ENCODE results near the gene KCNS1. TPM values are rescaled to one million over a fixed set of nuclear protein-coding genes. Genes with fewer than 3 reads are reported as not detected.

The KCNS1 gene
- total and polyA plus RNA-seq, 11 donors, result 0.07 to 0.38 (median 0.14) TPM; not detected in 8

DNA sequence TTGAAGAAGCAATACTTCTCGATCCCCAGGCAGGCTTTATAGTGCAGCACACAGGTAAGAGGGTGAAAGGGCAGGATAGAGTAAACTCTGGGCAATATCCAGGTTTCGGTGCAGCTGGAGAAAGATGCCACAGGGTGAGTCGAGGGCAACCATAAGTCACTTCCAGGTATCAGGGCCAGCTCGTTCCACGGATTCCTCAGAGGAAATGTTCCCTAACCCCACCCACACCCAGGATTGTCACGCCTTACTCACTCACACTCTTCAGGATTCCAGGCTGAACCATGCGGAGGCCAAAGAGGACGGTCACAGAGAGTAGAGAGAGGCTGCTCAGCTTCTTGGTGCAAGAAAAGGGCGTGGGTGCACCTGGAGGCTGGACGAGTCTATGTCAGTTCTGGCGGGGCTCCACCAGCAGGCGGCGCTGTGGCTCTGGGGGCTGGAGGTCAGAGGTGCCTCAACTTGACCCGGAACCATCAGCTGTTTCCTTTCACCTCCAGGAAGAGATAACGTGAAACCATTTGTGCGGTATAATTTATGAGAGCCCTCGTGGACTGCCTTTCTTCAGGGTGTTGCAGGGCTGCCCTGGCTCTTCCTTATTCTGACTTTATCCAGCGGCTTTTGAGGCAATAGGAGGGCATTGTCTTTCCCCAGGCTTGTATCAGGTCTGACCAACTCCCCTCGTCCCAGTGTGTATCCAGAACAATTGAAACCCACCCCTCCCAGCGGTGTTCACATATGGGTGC is 37.8 kb upstream of the KCNS1 start:
- Histone ChIP-seq H3K27ac (no peak overlapping the region), H3K27me3 (peaks cover 0 to 24% (median 0%) of the 10 kb centered on the region in 9 donors), H3K4me1 (no peaks in the 10 kb centered on the region), H3K4me3 (no peak overlapping the region), H3K9me3 (peaks cover 0 to 4% (median 0%) of the 10 kb centered on the region in 12 donors), H3K36me3 (no peaks in the 10 kb centered on the region)
- 37 to 55% (median 38%) methylated on average over 13 to 20 of the region's 20 CpGs for WGBS, 4 donors
- peak in 4 of 5 donors; percentile 32 to 79 (median 36) for DNase-seq
- peak in 1 of 4 donors; percentile 34 for ATAC-seq
- intact Hi-C loops (cut with DNase I), result loop anchor here in 1 of 10 donors (10.0 kb wide), 1 partner anchor 136 kb away; no protein-coding TSS in a partner anchor
- TF ChIP-seq, protein P1, sequence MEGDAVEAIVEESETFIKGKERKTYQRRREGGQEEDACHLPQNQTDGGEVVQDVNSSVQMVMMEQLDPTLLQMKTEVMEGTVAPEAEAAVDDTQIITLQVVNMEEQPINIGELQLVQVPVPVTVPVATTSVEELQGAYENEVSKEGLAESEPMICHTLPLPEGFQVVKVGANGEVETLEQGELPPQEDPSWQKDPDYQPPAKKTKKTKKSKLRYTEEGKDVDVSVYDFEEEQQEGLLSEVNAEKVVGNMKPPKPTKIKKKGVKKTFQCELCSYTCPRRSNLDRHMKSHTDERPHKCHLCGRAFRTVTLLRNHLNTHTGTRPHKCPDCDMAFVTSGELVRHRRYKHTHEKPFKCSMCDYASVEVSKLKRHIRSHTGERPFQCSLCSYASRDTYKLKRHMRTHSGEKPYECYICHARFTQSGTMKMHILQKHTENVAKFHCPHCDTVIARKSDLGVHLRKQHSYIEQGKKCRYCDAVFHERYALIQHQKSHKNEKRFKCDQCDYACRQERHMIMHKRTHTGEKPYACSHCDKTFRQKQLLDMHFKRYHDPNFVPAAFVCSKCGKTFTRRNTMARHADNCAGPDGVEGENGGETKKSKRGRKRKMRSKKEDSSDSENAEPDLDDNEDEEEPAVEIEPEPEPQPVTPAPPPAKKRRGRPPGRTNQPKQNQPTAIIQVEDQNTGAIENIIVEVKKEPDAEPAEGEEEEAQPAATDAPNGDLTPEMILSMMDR (IDR thresholded peaks at IDR 0.05), result peak in 8 of 12 donors; percentile 8 to 47 (median 28)
- TF ChIP-seq POLR2A (IDR thresholded peaks at IDR 0.05), result no peak

DNA sequence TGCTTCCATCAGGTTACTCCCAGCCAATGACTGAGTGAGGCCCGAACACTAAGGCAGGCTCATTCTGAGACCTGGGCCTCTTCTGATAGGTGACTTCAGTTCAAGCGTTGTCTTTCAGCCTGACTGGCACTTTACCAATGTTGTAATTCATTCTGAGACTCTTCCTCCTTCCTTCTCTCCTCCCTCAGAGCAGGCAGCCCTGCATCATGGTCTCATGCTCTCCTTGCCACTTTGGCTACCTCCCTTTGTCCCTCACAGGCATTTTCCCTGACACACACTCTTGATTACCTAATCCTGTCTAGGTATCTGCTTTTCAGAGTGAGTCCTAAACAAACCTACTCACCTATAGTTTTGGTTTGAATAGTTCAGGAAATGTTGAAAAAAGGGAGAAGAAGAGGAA is 36.0 kb upstream of the KCNS1 start:
- Histone ChIP-seq H3K9me3 (peaks cover 0 to 4% (median 0%) of the 10 kb centered on the region in 12 donors), H3K4me1 (no peaks in the 10 kb centered on the region), H3K36me3 (no peaks in the 10 kb centered on the region), H3K4me3 (no peak overlapping the region), H3K27ac (no peak overlapping the region), H3K27me3 (peaks cover 0 to 25% (median 0%) of the 10 kb centered on the region in 9 donors)
- ATAC-seq (no peak), DNase-seq (no peak)
- no peak for TF ChIP-seq POLR2A (IDR thresholded peaks at IDR 0.05)
- TF ChIP-seq, protein P1 (IDR thresholded peaks at IDR 0.05), result no peak
- intact Hi-C loops (cut with DNase I), result loop anchor here in 1 of 10 donors (10.0 kb wide), 1 partner anchor 138 kb away; no protein-coding TSS in a partner anchor
- 40 to 73% (median 60%) methylated on average over 2 of the region's 2 CpGs for WGBS, 4 donors

DNA sequence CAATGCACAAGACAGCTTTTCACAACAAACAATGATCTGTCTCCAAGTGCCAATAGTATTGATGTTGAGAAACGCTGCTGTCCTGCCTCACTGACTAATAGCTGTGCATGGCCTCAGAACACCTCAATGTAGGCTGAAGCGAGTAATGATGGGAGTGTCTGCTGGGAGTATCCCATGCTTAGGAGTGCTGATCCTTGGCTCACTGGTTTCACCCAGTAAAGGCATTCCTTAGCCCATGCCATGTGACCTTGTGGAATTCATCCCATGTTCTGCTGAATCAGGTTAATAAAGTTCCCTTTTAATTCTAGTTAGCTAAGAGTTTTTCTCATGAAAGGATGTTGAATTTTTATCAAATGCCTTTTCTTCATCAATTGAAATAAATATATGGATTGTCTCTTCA is 27.2 kb upstream of the KCNS1 start:
- H3K4me3 ChIP-seq, result no peak overlapping the region
- no peak overlapping the region for H3K27ac ChIP-seq
- H3K27me3 ChIP-seq, result peaks cover 0 to 50% (median 12%) of the 10 kb centered on the region in 9 donors
- DNase-seq, result no peak
- H3K4me1 ChIP-seq, result no peaks in the 10 kb centered on the region
- intact Hi-C loops (cut with DNase I), result no loop called here
- H3K36me3 ChIP-seq, result no peaks in the 10 kb centered on the region
- 70 to 83% (median 74%) methylated on average over 1 to 2 of the region's 2 CpGs for WGBS, 4 donors
- H3K9me3 ChIP-seq, result no peaks in the 10 kb centered on the region
- TF ChIP-seq POLR2A (IDR thresholded peaks at IDR 0.05), result no peak
- TF ChIP-seq, protein P1 (IDR thresholded peaks at IDR 0.05), result no peak
- no peak for ATAC-seq

DNA sequence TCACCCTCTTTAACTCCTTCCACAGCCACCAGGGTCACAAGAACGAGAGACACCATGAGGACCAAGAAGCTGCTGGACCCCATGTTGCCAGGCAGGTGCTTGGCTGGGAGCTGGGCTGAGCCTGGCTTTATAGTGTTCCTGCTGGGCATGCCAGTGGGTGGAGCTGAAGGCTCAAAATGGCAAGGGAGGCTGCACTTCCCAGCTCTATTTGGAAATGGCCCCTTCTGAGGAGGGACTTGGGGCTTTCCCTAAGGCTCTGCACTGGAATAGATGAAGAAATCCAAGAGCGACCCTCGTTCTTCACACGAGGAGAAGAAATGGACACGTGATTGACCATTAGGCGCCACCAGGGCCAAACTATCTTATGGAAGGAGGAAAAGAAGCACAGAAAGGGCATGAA is 23.4 kb upstream of the KCNS1 start, which contains the start of gene WFDC12:
Gene WFDC12 (minus strand): TSS at position 101 of the 400 bp plus-strand sequence. CDS start 18 bp downstream, at position 83.
- no peaks in the 10 kb centered on the region for H3K4me1 ChIP-seq
- H3K27me3 ChIP-seq, result peaks cover 0 to 59% (median 11%) of the 10 kb centered on the region in 9 donors
- no peaks in the 10 kb centered on the region for H3K36me3 ChIP-seq
- H3K27ac ChIP-seq, result no peak within 1 kb of the TSS
- H3K4me3 ChIP-seq, result no peak within 1 kb of the TSS
- no peaks in the 10 kb centered on the region for H3K9me3 ChIP-seq
- WGBS, 4 donors, result 76 to 83% (median 78%) methylated on average over 6 of the region's 6 CpGs
- DNase-seq (no peak), ATAC-seq (no peak)
- TF ChIP-seq, protein P1 (IDR thresholded peaks at IDR 0.05), result no peak
- TF ChIP-seq POLR2A (IDR thresholded peaks at IDR 0.05), result no peak
- intact Hi-C loops (cut with DNase I), result no loop called here

Data from heart left ventricle (tissue), 16 donors.